HG02610 (cell line): Measurements from ENCODE around the gene NUMB.
A peak's percentile ranks its signal among the peaks of the same experiment; 100 is the strongest.

Source experiments
- ATAC-seq: cut with Tn5 transposase; IDR thresholded peaks from one replicate; pipeline ENCODE4 v1.9.1; 2021; ENCODE audit warnings: mild to moderate bottlenecking, moderate library complexity; ENCODE audit not compliant: unreplicated experiment

Gene NUMB

GRCh38 chr14:73458183-73458976 lies at the start of gene NUMB:
Gene NUMB (minus strand): TSS chr14:73458546. CDS start chr14:73355751, 102,795 bp downstream.
- peak; percentile 95 for ATAC-seq

DNA sequence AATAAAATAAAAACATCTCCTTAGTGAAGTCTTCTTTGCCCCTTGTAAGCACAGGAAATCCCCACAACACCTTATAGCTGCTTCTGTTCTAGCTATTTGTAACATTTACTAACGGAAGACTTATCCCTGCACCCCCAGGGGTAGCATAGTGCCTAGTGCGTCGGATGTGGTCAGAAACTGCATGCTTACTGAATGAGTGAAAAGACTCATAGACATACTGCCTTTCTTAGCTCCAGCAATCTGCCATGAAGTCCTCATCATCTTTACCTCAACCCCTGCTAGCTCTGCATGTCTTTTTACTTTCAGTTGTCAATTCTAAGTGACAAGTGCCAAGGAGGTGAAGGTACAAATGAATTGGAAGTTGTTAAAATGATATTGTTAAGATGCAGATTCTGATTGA lies 45.3 kb upstream of the NUMB start:
- no peak for ATAC-seq

DNA sequence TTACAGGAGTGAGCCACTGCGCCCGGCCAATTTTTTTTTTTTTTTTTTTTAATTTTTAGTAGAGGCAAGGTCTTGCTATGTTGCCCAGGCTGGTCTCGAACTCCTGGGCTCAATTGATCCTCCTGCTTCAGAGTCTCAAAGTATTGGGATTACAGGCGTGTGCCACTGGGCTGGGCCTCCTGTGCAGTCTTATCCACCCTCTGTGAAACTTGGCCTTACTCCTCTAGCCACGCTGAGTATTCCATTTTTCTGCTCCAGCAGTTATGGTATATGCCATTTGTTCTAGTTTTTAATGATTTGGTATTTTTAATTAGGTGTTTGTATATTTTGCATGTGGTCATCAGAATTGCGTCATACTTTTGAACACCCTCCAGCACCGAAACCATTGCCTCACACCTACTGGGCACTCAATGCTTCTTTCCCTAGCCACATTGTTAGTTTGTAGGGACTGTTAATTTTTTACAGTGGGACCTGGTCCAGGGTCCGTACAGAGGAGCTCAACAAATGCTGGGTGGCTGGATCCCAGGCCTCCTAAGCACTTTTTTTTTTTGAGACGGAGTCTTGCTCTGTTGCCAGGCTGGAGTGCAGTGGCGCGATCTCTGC lies 43.8 kb upstream of the NUMB start:
- no peak for ATAC-seq

DNA sequence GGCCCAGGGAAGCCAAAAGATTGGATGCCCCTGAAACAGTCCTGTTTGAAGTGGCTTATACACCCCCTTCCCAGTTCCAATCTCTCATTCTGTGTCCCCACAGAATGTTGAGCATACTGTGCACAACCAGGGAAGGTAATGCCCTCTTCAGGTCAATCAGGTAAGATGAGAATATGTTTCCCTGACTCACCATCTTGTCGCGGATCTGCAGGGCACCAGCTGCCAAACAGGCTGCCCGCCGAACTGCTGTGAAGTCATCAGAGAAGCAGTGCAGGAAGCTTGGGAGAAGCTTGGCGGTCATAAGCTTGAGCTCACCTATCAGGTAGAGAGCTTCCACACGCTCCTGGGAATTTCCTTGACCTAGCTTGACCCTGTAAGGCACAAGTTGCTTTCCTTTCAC lies 42.0 kb upstream of the NUMB start:
- no peak for ATAC-seq

DNA sequence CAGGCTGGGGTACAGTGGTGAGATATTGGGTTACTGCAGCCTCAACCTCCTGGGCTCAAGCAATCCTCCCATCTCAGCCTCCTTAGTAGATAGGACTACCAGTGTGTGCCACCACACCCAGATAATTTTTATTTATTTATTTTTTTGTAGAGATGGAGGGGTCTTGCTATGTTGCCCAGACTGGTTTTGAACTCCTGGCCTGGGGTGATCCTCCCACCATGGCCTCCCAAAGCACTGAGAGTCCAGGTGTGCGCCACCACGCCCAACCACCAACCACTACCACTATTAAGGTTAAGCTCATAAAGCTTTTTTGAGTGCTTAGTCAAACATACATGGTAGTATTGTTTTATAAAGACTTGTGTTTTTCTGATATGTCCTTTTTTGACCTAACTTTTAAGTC lies 36.2 kb upstream of the NUMB start:
- no peak for ATAC-seq

GRCh38 chr14:73492670-73493069 lies 34.3 kb upstream of the NUMB start:
- ATAC-seq = no peak

DNA sequence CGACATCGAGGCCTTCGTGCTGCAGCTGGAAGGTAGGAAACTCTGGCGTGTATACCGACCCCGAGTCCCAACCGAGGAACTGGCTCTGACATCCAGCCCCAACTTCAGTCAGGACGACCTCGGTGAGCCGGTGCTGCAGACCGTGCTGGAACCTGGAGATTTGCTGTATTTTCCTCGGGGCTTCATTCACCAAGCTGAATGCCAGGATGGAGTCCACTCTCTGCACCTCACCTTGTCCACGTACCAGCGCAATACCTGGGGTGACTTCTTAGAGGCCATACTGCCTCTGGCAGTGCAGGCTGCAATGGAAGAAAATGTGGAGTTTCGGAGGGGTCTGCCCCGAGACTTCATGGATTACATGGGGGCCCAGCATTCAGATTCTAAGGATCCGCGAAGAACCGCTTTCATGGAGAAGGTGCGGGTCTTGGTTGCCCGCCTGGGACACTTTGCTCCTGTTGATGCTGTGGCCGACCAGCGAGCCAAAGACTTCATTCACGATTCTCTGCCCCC lies 33.8 kb upstream of the NUMB start:
- no peak for ATAC-seq

- ATAC-seq = peak; percentile 53
These were observed 33.1 kb upstream of the NUMB start for GRCh38 chr14:73491256-73492042.

- no peak for ATAC-seq
These were observed 31.3 kb upstream of the NUMB start for GRCh38 chr14:73489481-73490175.

DNA sequence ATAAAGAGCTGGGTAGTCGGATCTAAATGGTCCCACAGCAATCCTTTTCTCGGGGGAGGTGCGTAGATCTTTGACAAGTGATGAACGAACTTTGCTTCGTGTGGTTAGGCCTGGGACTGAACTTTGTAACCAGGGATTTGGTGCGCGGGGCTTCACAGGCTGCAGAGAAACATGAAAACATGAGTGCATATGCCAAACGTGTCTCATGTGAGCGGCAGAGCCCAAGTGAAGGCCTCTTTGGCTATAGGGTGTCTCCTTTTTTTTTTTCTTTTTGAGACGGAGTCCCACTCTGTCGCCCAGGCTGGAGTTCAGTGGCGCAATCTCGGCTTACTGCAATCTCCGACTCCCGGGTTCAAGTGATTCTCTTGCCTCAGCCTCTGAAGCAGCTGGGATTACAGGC lies 20.3 kb upstream of the NUMB start:
- ATAC-seq = no peak

DNA sequence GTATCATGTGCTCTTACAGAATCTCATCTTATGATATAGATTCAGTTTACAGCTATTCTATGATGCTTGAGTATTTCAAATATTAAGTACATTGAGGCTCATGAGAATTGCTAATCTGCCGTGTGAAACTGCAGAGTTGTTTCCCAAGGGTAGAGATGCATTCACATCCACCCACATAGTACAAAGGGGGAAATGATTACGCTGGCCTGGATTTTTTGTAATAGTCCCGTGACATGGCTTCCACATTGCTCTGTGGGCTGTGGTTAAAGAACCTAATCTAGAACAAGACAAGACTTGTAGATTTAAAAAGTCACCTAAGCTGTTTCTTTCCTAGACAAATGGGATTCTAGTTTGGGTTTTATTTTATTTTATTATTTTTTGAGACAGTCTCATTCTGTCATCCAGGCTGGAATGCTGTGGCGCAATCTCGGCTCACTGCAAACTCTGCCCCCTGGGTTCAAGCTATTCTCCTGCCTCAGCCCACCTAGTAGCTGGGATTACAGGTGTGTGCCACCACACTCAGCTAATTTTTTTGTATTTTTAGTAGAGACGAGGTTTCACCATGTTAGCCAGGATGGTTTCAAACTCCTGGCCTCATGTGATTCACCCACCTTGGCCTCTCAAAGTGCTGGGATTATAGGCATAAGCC lies 19.4 kb upstream of the NUMB start:
- peak; percentile 71 for ATAC-seq

GRCh38 chr14:73476451-73476931 lies 18.1 kb upstream of the NUMB start:
- no peak for ATAC-seq

DNA sequence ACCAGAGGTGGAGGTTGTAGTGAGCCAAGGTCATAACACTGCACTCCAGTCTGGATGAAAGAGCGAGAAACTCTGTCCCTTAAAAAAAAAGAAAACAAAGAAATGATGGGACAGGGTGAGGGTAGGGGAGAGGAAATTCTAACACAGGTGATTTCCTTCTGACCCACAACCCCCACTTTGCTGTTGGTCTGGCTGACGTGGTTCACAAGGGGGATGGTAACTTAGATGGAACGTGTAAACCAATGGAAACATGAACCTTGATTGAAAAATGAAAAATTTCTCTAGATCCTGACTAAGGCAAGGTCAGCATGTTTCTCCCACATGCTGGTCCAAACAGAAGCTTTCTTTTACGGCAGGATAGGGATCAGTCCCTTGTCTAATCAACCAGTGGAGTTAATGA lies 16.6 kb upstream of the NUMB start:
- ATAC-seq = no peak

GRCh38 chr14:73472185-73473114 lies 14.1 kb upstream of the NUMB start:
- no peak for ATAC-seq

DNA sequence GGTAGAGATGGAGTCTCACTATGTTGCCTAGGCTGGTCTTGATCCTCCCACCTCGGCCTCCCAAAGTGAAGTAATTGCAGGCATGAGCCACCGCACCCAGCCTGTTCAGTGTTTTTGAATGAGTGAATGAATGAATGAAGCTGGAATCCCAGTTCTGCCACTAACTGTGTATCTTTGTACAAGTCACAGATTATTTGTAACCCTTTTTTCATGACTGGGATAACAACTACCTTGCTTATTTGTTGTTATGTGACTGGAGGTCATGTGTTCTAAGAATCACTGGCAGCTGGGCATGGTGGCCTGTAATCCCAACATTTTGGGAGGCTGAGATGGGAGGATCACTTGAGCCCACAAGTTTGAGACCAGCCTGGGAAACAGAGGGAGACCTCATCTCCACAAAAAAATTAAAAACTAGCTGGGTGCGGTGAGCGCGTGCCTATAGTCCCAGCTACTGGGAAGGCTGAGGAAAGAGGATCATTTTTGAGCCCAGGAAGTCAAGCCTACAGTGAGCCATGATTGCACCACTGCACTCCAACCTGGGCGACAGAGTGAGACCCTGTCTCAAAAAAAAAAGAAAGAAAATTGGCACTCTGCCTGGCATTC lies 13.3 kb upstream of the NUMB start:
- no peak for ATAC-seq

GRCh38 chr14:73468828-73469375 lies 10.6 kb upstream of the NUMB start:
- no peak for ATAC-seq

- no peak for ATAC-seq
These were observed 9.5 kb upstream of the NUMB start for GRCh38 chr14:73467800-73468199.

GRCh38 chr14:73467377-73467776 lies 9.0 kb upstream of the NUMB start:
- ATAC-seq = no peak

- no peak for ATAC-seq
These were observed 8.5 kb upstream of the NUMB start for GRCh38 chr14:73466861-73467260.
